ENCODE results near the gene OTUB2. TPM values are rescaled to one million over a fixed set of nuclear protein-coding genes. Genes with fewer than 3 reads are reported as not detected.

The OTUB2 gene
- total RNA-seq, 3 donors from 2014 or later, result 1.3 to 3.5 (median 1.4) TPM

GRCh38 chr14:94047581-94047980 lies 21.4 kb downstream of the OTUB2 start:
- DNase-seq, result no peak
- Histone ChIP-seq H3K9me3 (no peaks in the 10 kb centered on the region), H3K36me3 (ENCODE audit: low read depth) (no peaks in the 10 kb centered on the region), H3K4me3 (no peak overlapping the region), H3K4me1 (ENCODE audit: low read depth) (no peaks in the 10 kb centered on the region)
- intact Hi-C loops (cut with DNase I, micrococcal nuclease), result no loop called here
- no peak for TF ChIP-seq CTCF (IDR thresholded peaks at IDR 0.05)
- ATAC-seq, result no peak

- TF ChIP-seq CTCF (IDR thresholded peaks at IDR 0.05), result no peak
- H3K36me3 ChIP-seq (ENCODE audit: low read depth), result no peaks in the 10 kb centered on the region
- no peaks in the 10 kb centered on the region for H3K9me3 ChIP-seq
- no peak overlapping the region for H3K4me3 ChIP-seq
- H3K4me1 ChIP-seq (ENCODE audit: low read depth), result no peaks in the 10 kb centered on the region
- DNase-seq (no peak), ATAC-seq (no peak)
- intact Hi-C loops (cut with DNase I, micrococcal nuclease), result no loop called here
These were observed 22.8 kb downstream of the OTUB2 start for GRCh38 chr14:94048691-94049624.

GRCh38 chr14:94049625-94050023 lies 23.5 kb downstream of the OTUB2 start:
- DNase-seq (no peak), ATAC-seq (no peak)
- no peaks in the 10 kb centered on the region for H3K36me3 ChIP-seq (ENCODE audit: low read depth)
- H3K4me3 ChIP-seq, result no peak overlapping the region
- H3K9me3 ChIP-seq, result no peaks in the 10 kb centered on the region
- no peaks in the 10 kb centered on the region for H3K4me1 ChIP-seq (ENCODE audit: low read depth)
- intact Hi-C loops (cut with DNase I, micrococcal nuclease), result no loop called here
- TF ChIP-seq CTCF (IDR thresholded peaks at IDR 0.05), result no peak

DNA sequence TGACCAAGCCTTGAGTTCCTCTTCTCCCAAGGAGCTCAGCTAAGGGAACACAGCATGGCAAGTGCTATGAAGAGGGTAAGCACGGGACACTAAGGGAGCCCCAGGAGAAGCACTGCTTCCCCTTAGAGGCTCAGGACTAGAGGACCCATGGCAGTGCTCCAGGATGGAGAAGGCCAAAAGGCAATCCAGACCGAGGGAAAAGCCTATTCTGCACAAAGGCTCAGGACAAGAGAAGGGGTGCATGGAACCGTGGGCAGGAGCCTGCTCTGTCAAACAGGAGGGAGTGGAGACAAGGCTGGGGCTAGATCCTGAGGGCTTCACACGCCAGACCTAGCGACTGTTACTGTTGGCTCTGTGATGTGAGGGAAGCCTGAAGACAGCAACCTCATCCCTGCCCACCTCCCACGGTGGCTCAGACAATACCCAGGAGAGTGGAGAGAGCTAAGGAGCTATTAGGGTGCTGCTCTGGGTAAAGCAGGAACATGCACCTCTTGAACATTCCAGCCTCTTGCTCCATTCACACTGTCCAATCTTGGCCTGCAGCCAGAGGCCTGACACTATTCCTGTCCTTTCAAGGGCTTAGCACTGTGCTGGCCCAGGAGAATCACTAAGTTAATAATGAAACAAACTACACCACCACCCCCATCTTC lies 24.2 kb downstream of the OTUB2 start:
- no peak for ATAC-seq
- no peaks in the 10 kb centered on the region for H3K9me3 ChIP-seq
- DNase-seq, result no peak
- no peaks in the 10 kb centered on the region for H3K36me3 ChIP-seq (ENCODE audit: low read depth)
- no peak overlapping the region for H3K4me3 ChIP-seq
- H3K4me1 ChIP-seq (ENCODE audit: low read depth), result no peaks in the 10 kb centered on the region
- no peak for TF ChIP-seq CTCF (IDR thresholded peaks at IDR 0.05)
- intact Hi-C loops (cut with DNase I, micrococcal nuclease), result no loop called here

DNA sequence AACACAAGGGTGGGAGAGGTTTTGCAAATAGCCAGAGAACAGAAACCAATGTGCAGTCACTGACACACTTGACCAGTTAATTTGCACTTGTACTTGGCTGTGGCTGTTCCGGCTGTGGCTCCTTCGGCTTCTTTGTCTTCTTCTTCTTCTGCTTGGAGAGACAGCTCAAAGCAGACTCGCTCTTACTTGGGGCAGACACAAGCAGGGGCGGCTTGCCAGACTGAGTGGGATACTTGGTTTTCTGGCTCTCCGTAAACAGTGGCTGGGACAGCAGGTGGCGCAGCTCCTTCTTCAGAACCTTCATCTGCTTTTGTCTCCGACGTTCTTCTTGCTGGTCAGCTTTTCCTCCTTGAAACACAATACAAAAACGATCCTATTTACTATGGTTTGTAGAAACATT lies 25.0 kb downstream of the OTUB2 start:
- ATAC-seq (peak; percentile 57), DNase-seq (peak in 2 of 3 donors; percentile 61 to 76)
- H3K4me1 ChIP-seq (ENCODE audit: low read depth), result no peaks in the 10 kb centered on the region
- no peaks in the 10 kb centered on the region for H3K36me3 ChIP-seq (ENCODE audit: low read depth)
- peak; percentile 15 for TF ChIP-seq CTCF (IDR thresholded peaks at IDR 0.05)
- no peaks in the 10 kb centered on the region for H3K9me3 ChIP-seq
- intact Hi-C loops (cut with DNase I, micrococcal nuclease), result no loop called here
- no peak overlapping the region for H3K4me3 ChIP-seq
